ENCODE measurements around the gene ACTMAP. TPM values are rescaled to one million over a fixed set of nuclear protein-coding genes. Genes with fewer than 3 reads are reported as not detected.

The ACTMAP gene
- total and polyA plus RNA-seq, 2 of the 13 experiments (the other 11 are each of a cell fraction or from before 2014, with no cell fraction given): 2.2 to 7.9 TPM

DNA sequence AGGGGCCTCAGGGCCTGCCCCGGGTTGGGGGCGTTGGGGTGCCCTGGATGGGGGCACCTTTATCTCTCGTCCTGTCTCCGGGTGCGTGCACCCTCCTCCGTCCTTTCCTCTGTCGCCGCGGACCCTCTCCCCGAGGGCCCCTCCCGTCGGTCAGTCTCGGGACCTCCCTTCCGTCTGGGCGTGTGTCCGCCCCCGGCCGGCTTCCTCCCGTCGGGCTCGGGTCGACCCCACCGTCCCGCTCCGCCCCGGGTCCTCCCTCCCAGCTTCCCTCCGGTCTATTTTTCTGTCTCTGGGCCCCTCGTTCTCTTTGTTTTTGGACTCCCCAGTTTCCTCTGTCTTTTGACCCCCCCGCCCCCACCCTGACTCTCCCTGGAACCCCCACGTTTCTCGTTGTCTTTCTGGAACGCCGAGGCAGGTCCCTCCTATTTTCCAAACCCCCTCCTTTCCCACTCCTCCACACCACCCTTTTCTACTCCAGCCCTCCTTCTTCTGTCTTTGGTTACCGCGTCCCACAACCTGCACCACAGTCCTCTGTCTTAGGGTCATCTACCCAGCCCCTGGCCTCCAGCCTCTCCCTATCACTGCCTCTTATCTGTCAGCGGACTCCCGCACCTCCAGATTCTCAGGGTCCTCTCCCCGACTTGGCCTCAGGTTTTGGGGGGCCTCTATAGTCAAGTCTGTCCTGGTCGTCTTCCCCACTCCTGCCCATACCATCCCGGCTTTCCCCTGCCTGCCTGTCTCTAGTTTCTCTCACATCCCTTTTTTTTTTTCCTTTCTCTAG, 49.5 kb upstream of the ACTMAP start (continued):
- TF ChIP-seq, protein P1, sequence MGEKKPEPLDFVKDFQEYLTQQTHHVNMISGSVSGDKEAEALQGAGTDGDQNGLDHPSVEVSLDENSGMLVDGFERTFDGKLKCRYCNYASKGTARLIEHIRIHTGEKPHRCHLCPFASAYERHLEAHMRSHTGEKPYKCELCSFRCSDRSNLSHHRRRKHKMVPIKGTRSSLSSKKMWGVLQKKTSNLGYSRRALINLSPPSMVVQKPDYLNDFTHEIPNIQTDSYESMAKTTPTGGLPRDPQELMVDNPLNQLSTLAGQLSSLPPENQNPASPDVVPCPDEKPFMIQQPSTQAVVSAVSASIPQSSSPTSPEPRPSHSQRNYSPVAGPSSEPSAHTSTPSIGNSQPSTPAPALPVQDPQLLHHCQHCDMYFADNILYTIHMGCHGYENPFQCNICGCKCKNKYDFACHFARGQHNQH (CRISPR knock-in tag; IDR thresholded peaks at IDR 0.05): no peak
- no peak for TF ChIP-seq SIX1 (CRISPR knock-in tag; IDR thresholded peaks at IDR 0.05; ENCODE audit: borderline replicate concordance)
- peak; percentile 31 for TF ChIP-seq GABPA (IDR thresholded peaks at IDR 0.05; ENCODE audit: low read depth, low read length)
- no peak for TF ChIP-seq GABPA (CRISPR knock-in tag; IDR thresholded peaks at IDR 0.05; ENCODE audit: low read depth)
- TF ChIP-seq GABPB1 (CRISPR knock-in tag; IDR thresholded peaks at IDR 0.05): peak; percentile 64; the same call in 1 of the 2 replicates
- no peak for TF ChIP-seq KDM5A (IDR thresholded peaks at IDR 0.05; ENCODE audit: borderline replicate concordance, low read length)
- TF ChIP-seq, protein P2, sequence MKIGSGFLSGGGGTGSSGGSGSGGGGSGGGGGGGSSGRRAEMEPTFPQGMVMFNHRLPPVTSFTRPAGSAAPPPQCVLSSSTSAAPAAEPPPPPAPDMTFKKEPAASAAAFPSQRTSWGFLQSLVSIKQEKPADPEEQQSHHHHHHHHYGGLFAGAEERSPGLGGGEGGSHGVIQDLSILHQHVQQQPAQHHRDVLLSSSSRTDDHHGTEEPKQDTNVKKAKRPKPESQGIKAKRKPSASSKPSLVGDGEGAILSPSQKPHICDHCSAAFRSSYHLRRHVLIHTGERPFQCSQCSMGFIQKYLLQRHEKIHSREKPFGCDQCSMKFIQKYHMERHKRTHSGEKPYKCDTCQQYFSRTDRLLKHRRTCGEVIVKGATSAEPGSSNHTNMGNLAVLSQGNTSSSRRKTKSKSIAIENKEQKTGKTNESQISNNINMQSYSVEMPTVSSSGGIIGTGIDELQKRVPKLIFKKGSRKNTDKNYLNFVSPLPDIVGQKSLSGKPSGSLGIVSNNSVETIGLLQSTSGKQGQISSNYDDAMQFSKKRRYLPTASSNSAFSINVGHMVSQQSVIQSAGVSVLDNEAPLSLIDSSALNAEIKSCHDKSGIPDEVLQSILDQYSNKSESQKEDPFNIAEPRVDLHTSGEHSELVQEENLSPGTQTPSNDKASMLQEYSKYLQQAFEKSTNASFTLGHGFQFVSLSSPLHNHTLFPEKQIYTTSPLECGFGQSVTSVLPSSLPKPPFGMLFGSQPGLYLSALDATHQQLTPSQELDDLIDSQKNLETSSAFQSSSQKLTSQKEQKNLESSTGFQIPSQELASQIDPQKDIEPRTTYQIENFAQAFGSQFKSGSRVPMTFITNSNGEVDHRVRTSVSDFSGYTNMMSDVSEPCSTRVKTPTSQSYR (CRISPR knock-in tag; IDR thresholded peaks at IDR 0.05; ENCODE audit: borderline replicate concordance): 0 out of 2 replicates have a peak, but pooled peaks have one; percentile 45
- no peak for TF ChIP-seq BCL6 (CRISPR knock-in tag; IDR thresholded peaks at IDR 0.05)
- TF ChIP-seq HIVEP1 (CRISPR knock-in tag; IDR thresholded peaks at IDR 0.05): peak; percentile 71; the same call in 1 of the 2 replicates
- no peak for TF ChIP-seq CBX1 (IDR thresholded peaks at IDR 0.05; ENCODE audit: low read depth)
- peak; percentile 47 for TF ChIP-seq AGO1 (IDR thresholded peaks at IDR 0.05; ENCODE audit: low read depth, low read length, poor library complexity, severe bottlenecking)
- TF ChIP-seq ZNF142 (CRISPR knock-in tag; IDR thresholded peaks at IDR 0.05): no peak
- no peak for TF ChIP-seq ZNF446 (CRISPR knock-in tag; IDR thresholded peaks at IDR 0.05)
- TF ChIP-seq JUN (CRISPR knock-in tag; IDR thresholded peaks at IDR 0.05): no peak
- TF ChIP-seq SP4 (CRISPR knock-in tag; IDR thresholded peaks at IDR 0.05): 0 out of 2 replicates have a peak, but pooled peaks have one; percentile 26
